Right lobe of liver (tissue), 4 donors: ENCODE measurements around the gene IRF1.

Experiments
- POLR2A ChIP-seq: fragments of 450-650 bp; IDR thresholded peaks from one replicate; pipeline ENCODE4 v1.6.1; 2017; ENCODE audit warnings: antibody characterized with exemption, mild to moderate bottlenecking
- TF ChIP-seq, protein P1 (sequence below), 4 donors: fragments of 200-600 bp in 3 of 4; fragments of 450-650 bp in 1 of 4; IDR thresholded peaks; one replicate each; pipeline versions ENCODE4 v1.5.1 to v1.8.0; 2016 to 2022; ENCODE audit warnings: antibody characterized with exemption in 4 of 4, mild to moderate bottlenecking in 2 of 4
- donor health status: DM: no; HTN: no; CAD: no.
- donor health status: DM: no; HTN: no; CAD: no.
- donor health status: DM: no; HTN: yes; CAD: no.

- TF ChIP-seq, protein P1, sequence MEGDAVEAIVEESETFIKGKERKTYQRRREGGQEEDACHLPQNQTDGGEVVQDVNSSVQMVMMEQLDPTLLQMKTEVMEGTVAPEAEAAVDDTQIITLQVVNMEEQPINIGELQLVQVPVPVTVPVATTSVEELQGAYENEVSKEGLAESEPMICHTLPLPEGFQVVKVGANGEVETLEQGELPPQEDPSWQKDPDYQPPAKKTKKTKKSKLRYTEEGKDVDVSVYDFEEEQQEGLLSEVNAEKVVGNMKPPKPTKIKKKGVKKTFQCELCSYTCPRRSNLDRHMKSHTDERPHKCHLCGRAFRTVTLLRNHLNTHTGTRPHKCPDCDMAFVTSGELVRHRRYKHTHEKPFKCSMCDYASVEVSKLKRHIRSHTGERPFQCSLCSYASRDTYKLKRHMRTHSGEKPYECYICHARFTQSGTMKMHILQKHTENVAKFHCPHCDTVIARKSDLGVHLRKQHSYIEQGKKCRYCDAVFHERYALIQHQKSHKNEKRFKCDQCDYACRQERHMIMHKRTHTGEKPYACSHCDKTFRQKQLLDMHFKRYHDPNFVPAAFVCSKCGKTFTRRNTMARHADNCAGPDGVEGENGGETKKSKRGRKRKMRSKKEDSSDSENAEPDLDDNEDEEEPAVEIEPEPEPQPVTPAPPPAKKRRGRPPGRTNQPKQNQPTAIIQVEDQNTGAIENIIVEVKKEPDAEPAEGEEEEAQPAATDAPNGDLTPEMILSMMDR (IDR thresholded peaks at IDR 0.05): peak in 2 of 4 donors; percentile 28 to 30
- no peak for TF ChIP-seq POLR2A
Measured at GRCh38 chr5:132469380-132470009, 21.1 kb downstream of the IRF1 start.
